Measurements from ENCODE around the gene ZSWIM4.

ZSWIM4 gene

GRCh38 chr19:13781547-13781946, 13.7 kb upstream of the ZSWIM4 start:
- H3K4me2 ChIP-seq (ENCODE audit: low read length) = no peak overlapping the region
- peaks cover 7% of the 10 kb centered on the region for H3K79me2 ChIP-seq (ENCODE audit: low read length)
- H3K4me1 ChIP-seq (ENCODE audit: low read length) = peaks cover 3% of the 10 kb centered on the region; the same call in 1 of the 2 replicates
- no peak overlapping the region for H3K27ac ChIP-seq (ENCODE audit: low read length)
- H2AFZ ChIP-seq (ENCODE audit: low read depth, low read length) = no peak overlapping the region
- H3K4me3 ChIP-seq (ENCODE audit: low read length) = no peak overlapping the region
- no peaks in the 10 kb centered on the region for H3K27me3 ChIP-seq (ENCODE audit: low read depth, low read length)
- H4K20me1 ChIP-seq (ENCODE audit: insufficient read depth, low read length) = no peaks in the 10 kb centered on the region
- TF ChIP-seq EZH2phosphoT487 (IDR thresholded peaks at IDR 0.05; ENCODE audit: low read depth) (no peak), CTCF (IDR thresholded peaks at IDR 0.05; ENCODE audit: low read depth, low read length) (no peak)
- H3K9me3 ChIP-seq (ENCODE audit: insufficient read depth, low read length) = no peaks in the 10 kb centered on the region
- peaks cover 29% of the 10 kb centered on the region for H3K36me3 ChIP-seq (replicated peaks; ENCODE audit: low read depth, low read length)
- no peak overlapping the region for H3K9ac ChIP-seq (ENCODE audit: low read length)

- H3K79me2 ChIP-seq (ENCODE audit: low read length) = no peaks in the 10 kb centered on the region
- no peaks in the 10 kb centered on the region for H4K20me1 ChIP-seq (ENCODE audit: insufficient read depth, low read length)
- peaks cover 23% of the 10 kb centered on the region for H3K36me3 ChIP-seq (replicated peaks; ENCODE audit: low read depth, low read length)
- H2AFZ ChIP-seq (ENCODE audit: low read depth, low read length) = no peak overlapping the region
- no peak overlapping the region for H3K4me2 ChIP-seq (ENCODE audit: low read length)
- no peak for TF ChIP-seq CTCF (IDR thresholded peaks at IDR 0.05; ENCODE audit: low read depth, low read length)
- no peak for TF ChIP-seq EZH2phosphoT487 (IDR thresholded peaks at IDR 0.05; ENCODE audit: low read depth)
- H3K4me1 ChIP-seq (ENCODE audit: low read length) = peaks cover 4% of the 10 kb centered on the region; the same call in 1 of the 2 replicates
- H3K27ac ChIP-seq (ENCODE audit: low read length) = no peak overlapping the region
- H3K9ac ChIP-seq (ENCODE audit: low read length) = no peak overlapping the region
- H3K4me3 ChIP-seq (ENCODE audit: low read length) = no peak overlapping the region
- no peaks in the 10 kb centered on the region for H3K9me3 ChIP-seq (ENCODE audit: insufficient read depth, low read length)
- H3K27me3 ChIP-seq (ENCODE audit: low read depth, low read length) = no peaks in the 10 kb centered on the region
These were observed 12.7 kb upstream of the ZSWIM4 start for GRCh38 chr19:13782537-13782936.

- no peaks in the 10 kb centered on the region for H3K9me3 ChIP-seq (ENCODE audit: insufficient read depth, low read length)
- H3K36me3 ChIP-seq (replicated peaks; ENCODE audit: low read depth, low read length) = peaks cover 11% of the 10 kb centered on the region
These were observed 11.4 kb upstream of the ZSWIM4 start for GRCh38 chr19:13783565-13784500.

More at GRCh38 chr19:13783565-13784500, 11.4 kb upstream of the ZSWIM4 start:
- no peak overlapping the region for H3K4me3 ChIP-seq (ENCODE audit: low read length)
- no peak overlapping the region for H3K27ac ChIP-seq (ENCODE audit: low read length)
- no peak overlapping the region for H3K9ac ChIP-seq (ENCODE audit: low read length)
- no peak overlapping the region; the same call in 1 of the 2 replicates for H3K4me2 ChIP-seq (ENCODE audit: low read length)
- no peaks in the 10 kb centered on the region for H3K27me3 ChIP-seq (ENCODE audit: low read depth, low read length)
- H4K20me1 ChIP-seq (ENCODE audit: insufficient read depth, low read length) = no peaks in the 10 kb centered on the region
- H3K4me1 ChIP-seq (ENCODE audit: low read length) = peaks cover 8% of the 10 kb centered on the region; the same call in 1 of the 2 replicates
- no peaks in the 10 kb centered on the region for H3K79me2 ChIP-seq (ENCODE audit: low read length)
- TF ChIP-seq EZH2phosphoT487 (IDR thresholded peaks at IDR 0.05; ENCODE audit: low read depth) = no peak
- TF ChIP-seq CTCF (IDR thresholded peaks at IDR 0.05; ENCODE audit: low read depth, low read length) = no peak
- 0 out of 2 replicates have a peak overlapping the region, but pooled peaks have one; percentile 48 for H2AFZ ChIP-seq (ENCODE audit: low read depth, low read length)
